Measurements from ENCODE around the gene RNF144B.
"Not testable (repeated sequence)": the region's sequence is repeated elsewhere in the genome, so short reads cannot be mapped to it uniquely, and the experiment has no call there.

Gene RNF144B

DNA sequence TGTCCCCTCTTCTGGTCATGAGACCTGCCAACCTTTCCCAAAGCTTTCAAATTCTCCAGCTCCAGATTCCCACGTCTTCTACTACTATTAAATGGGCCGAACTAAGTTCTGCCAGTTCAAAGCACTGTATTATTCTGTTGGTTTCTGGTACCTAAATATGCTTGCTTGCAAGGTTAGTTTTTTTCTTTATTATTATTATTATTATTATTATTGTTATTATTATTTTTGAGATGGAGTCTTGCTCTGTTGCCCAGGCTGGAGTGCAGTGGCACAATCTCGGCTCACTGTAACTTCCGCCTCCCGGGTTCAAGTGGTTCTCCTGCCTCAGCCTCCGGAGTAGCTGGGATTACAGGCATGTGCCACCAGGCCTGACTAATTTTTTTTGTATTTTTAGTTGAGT, 17.8 kb downstream of the RNF144B start:
- not testable (repeated sequence) for H3K79me1 ChIP-seq (ENCODE audit: low read depth, low read length); H2BK15ac ChIP-seq (ENCODE audit: low read length); H4K8ac ChIP-seq (ENCODE audit: low read depth, low read length); H3K27ac ChIP-seq (replicated peaks; ENCODE audit: low read length); H2AFZ ChIP-seq (ENCODE audit: low read length); H3K36me3 ChIP-seq (replicated peaks in 1 of 2; ENCODE audit: control insufficient read depth in 2 of 2, insufficient read depth in 2 of 2, low read length in 2 of 2); H3K14ac ChIP-seq (ENCODE audit: low read length); H3K27me3 ChIP-seq (ENCODE audit: control insufficient read depth in 3 of 3, insufficient read depth in 3 of 3, low read depth in 1 of 3, low read length in 3 of 3); H2BK12ac ChIP-seq (ENCODE audit: low read length); H3K9ac ChIP-seq (ENCODE audit: low read depth, low read length, poor library complexity); H3K4ac ChIP-seq (ENCODE audit: low read length); H3K18ac ChIP-seq (ENCODE audit: low read length); DNase-seq (ENCODE audit: low spot score); H4K91ac ChIP-seq (ENCODE audit: low read depth, low read length, poor library complexity); H2AK5ac ChIP-seq (ENCODE audit: low read depth, low read length); H3K4me2 ChIP-seq (ENCODE audit: insufficient read depth, low read length, poor library complexity, severe bottlenecking); H3K4me3 ChIP-seq (ENCODE audit: low read length in 2 of 2); H3K9me3 ChIP-seq (replicated peaks in 1 of 2; ENCODE audit: control insufficient read depth in 2 of 2, insufficient read depth in 1 of 2, low read depth in 1 of 2, low read length in 2 of 2); H3K4me1 ChIP-seq (ENCODE audit: control insufficient read depth in 2 of 2, insufficient read depth in 1 of 2, low read depth in 1 of 2, low read length in 2 of 2); H3K23ac ChIP-seq (ENCODE audit: low read depth, low read length, poor library complexity); H2BK5ac ChIP-seq (ENCODE audit: low read length); H2BK120ac ChIP-seq (ENCODE audit: low read depth, low read length)
- WGBS, 2 donors (ENCODE audit: extremely low coverage in 2 of 2, insufficient read length in 2 of 2, insufficient replicate concordance in 1 of 2): no CpG with 5 or more reads among the region's 6 CpGs

DNA sequence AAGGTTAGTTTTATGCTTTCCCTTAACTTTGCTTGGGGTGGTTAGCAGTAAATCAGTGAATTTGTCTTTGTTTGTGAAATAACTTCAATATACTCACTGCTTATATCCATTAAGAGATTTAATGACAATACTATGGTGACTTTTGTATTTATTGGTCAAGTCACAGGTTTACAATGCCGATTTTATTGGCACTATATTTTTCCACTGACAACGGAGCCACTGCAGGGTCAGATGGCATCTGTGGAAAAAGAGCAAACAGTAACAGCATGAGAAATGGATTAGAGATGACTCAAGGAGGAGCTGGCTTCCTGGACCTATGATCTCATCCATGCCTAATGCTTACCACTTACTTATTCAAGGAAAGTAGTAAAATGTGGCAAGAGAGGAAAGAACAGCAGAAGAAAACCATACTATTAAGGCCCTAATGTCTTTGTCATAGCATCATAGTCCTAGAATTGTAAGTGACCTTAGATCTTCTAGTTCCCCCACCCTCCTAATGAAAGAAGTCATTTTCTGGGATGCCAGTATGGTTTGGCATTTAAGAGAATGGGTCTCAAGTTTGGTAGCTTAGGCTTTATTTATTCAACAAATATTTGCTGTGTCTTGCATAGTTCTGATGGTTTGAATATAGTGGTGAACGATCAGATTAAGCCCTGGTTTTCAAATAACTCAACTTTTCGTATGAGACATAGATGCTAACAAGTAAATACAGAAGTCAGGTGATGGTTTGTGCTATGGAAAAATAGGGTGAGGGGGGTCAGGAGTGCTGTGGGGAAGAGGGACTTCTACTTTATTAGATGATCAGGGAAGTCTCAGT, 18.5 kb downstream of the RNF144B start:
- Histone ChIP-seq H3K27ac (replicated peaks; ENCODE audit: low read length) (no peak overlapping the region), H3K4me1 (ENCODE audit: control insufficient read depth in 2 of 2, insufficient read depth in 1 of 2, low read depth in 1 of 2, low read length in 2 of 2) (no peaks in the 10 kb centered on the region)

DNA sequence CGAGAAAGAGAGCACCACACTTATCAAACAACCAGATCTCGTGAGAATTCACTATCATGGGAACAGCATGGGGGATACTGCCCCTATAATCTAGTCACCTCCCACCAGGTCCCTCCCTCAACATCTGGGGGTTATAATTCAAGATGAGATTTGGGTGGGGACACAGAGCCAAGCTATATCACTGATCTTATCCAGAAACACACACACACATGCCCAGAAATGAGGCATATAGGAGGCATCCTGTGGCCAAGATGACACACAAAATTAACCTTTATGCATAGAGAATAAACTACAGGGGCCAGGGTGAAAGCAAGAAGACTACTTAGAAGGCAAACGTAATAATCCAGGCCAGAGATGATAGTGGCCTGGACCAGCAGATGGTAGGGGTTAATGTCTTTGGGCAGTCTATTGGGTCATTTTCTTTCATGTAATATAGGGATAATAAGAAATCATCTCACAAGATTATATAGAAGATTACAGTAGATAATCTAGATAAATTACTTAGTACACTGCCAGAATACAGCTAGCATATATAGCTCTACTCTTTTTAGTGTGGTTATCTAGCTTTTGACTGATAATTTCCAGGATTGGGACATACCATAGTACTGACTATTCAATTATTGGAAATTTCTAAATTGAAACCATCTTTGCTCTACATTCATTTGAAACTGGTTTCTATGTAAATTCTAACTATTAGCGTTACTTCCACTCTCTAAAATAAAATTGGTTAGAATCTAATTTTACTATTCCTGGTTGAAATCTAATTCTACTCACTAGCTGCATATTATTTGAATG, 20.0 kb downstream of the RNF144B start:
- Histone ChIP-seq H2BK15ac (ENCODE audit: low read length) (no peak overlapping the region), H3K4me1 (ENCODE audit: control insufficient read depth in 2 of 2, insufficient read depth in 1 of 2, low read depth in 1 of 2, low read length in 2 of 2) (no peaks in the 10 kb centered on the region), H3K4ac (ENCODE audit: low read length) (no peak overlapping the region), H4K8ac (ENCODE audit: low read depth, low read length) (no peak overlapping the region), H2AFZ (ENCODE audit: low read length) (no peak overlapping the region), H3K36me3 (replicated peaks in 1 of 2; ENCODE audit: control insufficient read depth in 2 of 2, insufficient read depth in 2 of 2, low read length in 2 of 2) (no peaks in the 10 kb centered on the region), H3K14ac (ENCODE audit: low read length) (no peak overlapping the region), H3K27ac (replicated peaks; ENCODE audit: low read length) (no peak overlapping the region), H2BK12ac (ENCODE audit: low read length) (no peak overlapping the region), H4K91ac (ENCODE audit: low read depth, low read length, poor library complexity) (no peak overlapping the region), H3K9ac (ENCODE audit: low read depth, low read length, poor library complexity) (no peak overlapping the region), H2AK5ac (ENCODE audit: low read depth, low read length) (no peak overlapping the region), H3K79me1 (ENCODE audit: low read depth, low read length) (no peaks in the 10 kb centered on the region), H3K4me2 (ENCODE audit: insufficient read depth, low read length, poor library complexity, severe bottlenecking) (no peak overlapping the region), H3K23ac (ENCODE audit: low read depth, low read length, poor library complexity) (no peak overlapping the region), H3K4me3 (ENCODE audit: low read length in 2 of 2) (no peak overlapping the region), H2BK120ac (ENCODE audit: low read depth, low read length) (no peak overlapping the region), H3K9me3 (replicated peaks in 1 of 2; ENCODE audit: control insufficient read depth in 2 of 2, insufficient read depth in 1 of 2, low read depth in 1 of 2, low read length in 2 of 2) (no peaks in the 10 kb centered on the region), H3K18ac (ENCODE audit: low read length) (no peak overlapping the region), H3K27me3 (ENCODE audit: control insufficient read depth in 3 of 3, insufficient read depth in 3 of 3, low read depth in 1 of 3, low read length in 3 of 3) (no peaks in the 10 kb centered on the region), H2BK5ac (ENCODE audit: low read length) (no peak overlapping the region)
- no CpG with 5 or more reads among the region's 4 CpGs for WGBS, 2 donors (ENCODE audit: extremely low coverage in 2 of 2, insufficient read length in 2 of 2, insufficient replicate concordance in 1 of 2)
- DNase-seq (ENCODE audit: low spot score): no peak

More for the DNA sequence above, 18.5 kb downstream of the RNF144B start:
- no CpG with 5 or more reads among the region's 4 CpGs for WGBS, 2 donors (ENCODE audit: extremely low coverage in 2 of 2, insufficient read length in 2 of 2, insufficient replicate concordance in 1 of 2)
- Histone ChIP-seq H3K27me3 (ENCODE audit: control insufficient read depth in 3 of 3, insufficient read depth in 3 of 3, low read depth in 1 of 3, low read length in 3 of 3) (no peaks in the 10 kb centered on the region), H3K4me3 (ENCODE audit: low read length in 2 of 2) (no peak overlapping the region), H2AK5ac (ENCODE audit: low read depth, low read length) (no peak overlapping the region), H3K18ac (ENCODE audit: low read length) (no peak overlapping the region), H2BK12ac (ENCODE audit: low read length) (no peak overlapping the region), H4K91ac (ENCODE audit: low read depth, low read length, poor library complexity) (no peak overlapping the region), H3K79me1 (ENCODE audit: low read depth, low read length) (no peaks in the 10 kb centered on the region), H2BK120ac (ENCODE audit: low read depth, low read length) (no peak overlapping the region), H2AFZ (ENCODE audit: low read length) (no peak overlapping the region), H3K36me3 (replicated peaks in 1 of 2; ENCODE audit: control insufficient read depth in 2 of 2, insufficient read depth in 2 of 2, low read length in 2 of 2) (no peaks in the 10 kb centered on the region), H3K4ac (ENCODE audit: low read length) (no peak overlapping the region), H2BK15ac (ENCODE audit: low read length) (no peak overlapping the region), H4K8ac (ENCODE audit: low read depth, low read length) (no peak overlapping the region), H2BK5ac (ENCODE audit: low read length) (no peak overlapping the region), H3K9ac (ENCODE audit: low read depth, low read length, poor library complexity) (no peak overlapping the region), H3K9me3 (replicated peaks in 1 of 2; ENCODE audit: control insufficient read depth in 2 of 2, insufficient read depth in 1 of 2, low read depth in 1 of 2, low read length in 2 of 2) (no peaks in the 10 kb centered on the region), H3K23ac (ENCODE audit: low read depth, low read length, poor library complexity) (no peak overlapping the region), H3K14ac (ENCODE audit: low read length) (no peak overlapping the region), H3K4me2 (ENCODE audit: insufficient read depth, low read length, poor library complexity, severe bottlenecking) (no peak overlapping the region)
- DNase-seq (ENCODE audit: low spot score): no peak

DNA sequence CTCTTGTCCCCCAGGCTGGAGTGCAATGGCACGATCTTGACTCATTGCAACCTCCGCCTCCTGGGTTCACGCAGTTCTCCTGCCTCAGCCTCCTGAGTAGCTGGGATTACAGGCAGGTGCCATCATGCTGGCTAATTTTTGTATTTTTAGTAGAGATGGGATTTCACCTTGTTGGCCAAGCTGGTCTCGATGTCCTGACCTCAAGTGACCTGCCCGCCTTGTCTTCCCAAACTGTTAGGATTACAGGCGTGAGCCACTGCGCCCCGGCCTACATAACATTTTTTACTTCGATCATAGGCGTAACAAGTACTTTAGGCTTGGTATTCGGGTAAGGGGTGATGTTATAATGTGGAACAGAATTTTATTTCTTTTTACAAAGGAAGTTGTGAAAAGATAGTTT, 22.5 kb downstream of the RNF144B start:
- not testable (repeated sequence) for H3K4me2 ChIP-seq (ENCODE audit: insufficient read depth, low read length, poor library complexity, severe bottlenecking); H2BK5ac ChIP-seq (ENCODE audit: low read length); H2AK5ac ChIP-seq (ENCODE audit: low read depth, low read length); H3K27ac ChIP-seq (replicated peaks; ENCODE audit: low read length); H2BK120ac ChIP-seq (ENCODE audit: low read depth, low read length); H3K4ac ChIP-seq (ENCODE audit: low read length); H3K4me1 ChIP-seq (ENCODE audit: control insufficient read depth in 2 of 2, insufficient read depth in 1 of 2, low read depth in 1 of 2, low read length in 2 of 2); H4K91ac ChIP-seq (ENCODE audit: low read depth, low read length, poor library complexity); H3K18ac ChIP-seq (ENCODE audit: low read length); H3K9ac ChIP-seq (ENCODE audit: low read depth, low read length, poor library complexity); H3K4me3 ChIP-seq (ENCODE audit: low read length in 2 of 2); H2BK12ac ChIP-seq (ENCODE audit: low read length); H3K9me3 ChIP-seq (replicated peaks in 1 of 2; ENCODE audit: control insufficient read depth in 2 of 2, insufficient read depth in 1 of 2, low read depth in 1 of 2, low read length in 2 of 2); H3K27me3 ChIP-seq (ENCODE audit: control insufficient read depth in 3 of 3, insufficient read depth in 3 of 3, low read depth in 1 of 3, low read length in 3 of 3); H3K79me1 ChIP-seq (ENCODE audit: low read depth, low read length); H3K36me3 ChIP-seq (replicated peaks in 1 of 2; ENCODE audit: control insufficient read depth in 2 of 2, insufficient read depth in 2 of 2, low read length in 2 of 2); H2AFZ ChIP-seq (ENCODE audit: low read length); H3K14ac ChIP-seq (ENCODE audit: low read length); DNase-seq (ENCODE audit: low spot score); H3K23ac ChIP-seq (ENCODE audit: low read depth, low read length, poor library complexity); H2BK15ac ChIP-seq (ENCODE audit: low read length); H4K8ac ChIP-seq (ENCODE audit: low read depth, low read length)
- no CpG with 5 or more reads among the region's 11 CpGs for WGBS, 2 donors (ENCODE audit: extremely low coverage in 2 of 2, insufficient read length in 2 of 2, insufficient replicate concordance in 1 of 2)

Data from neuronal stem cell (in vitro differentiated cells).